Testis (tissue), 2 donors: ENCODE data around the gene UCK1.

Source experiments
- POLR2A ChIP-seq: fragments of 450-650 bp; IDR thresholded peaks from one replicate; pipeline ENCODE4 v1.6.1; 2017; ENCODE audit warnings: antibody characterized with exemption, mild to moderate bottlenecking, moderate library complexity
- TF ChIP-seq, protein P1 (sequence below), 3 experiments: fragments of 450-650 bp in 2 of 3; fragments of 200-600 bp in 1 of 3; sonication (generic) in 1 of 3; IDR thresholded peaks; one replicate each; pipeline ENCODE4 v1.5.1; 2016 to 2019; ENCODE audit warnings: antibody characterized with exemption in 3 of 3, mild to moderate bottlenecking in 2 of 3, moderate library complexity in 1 of 3

DNA sequence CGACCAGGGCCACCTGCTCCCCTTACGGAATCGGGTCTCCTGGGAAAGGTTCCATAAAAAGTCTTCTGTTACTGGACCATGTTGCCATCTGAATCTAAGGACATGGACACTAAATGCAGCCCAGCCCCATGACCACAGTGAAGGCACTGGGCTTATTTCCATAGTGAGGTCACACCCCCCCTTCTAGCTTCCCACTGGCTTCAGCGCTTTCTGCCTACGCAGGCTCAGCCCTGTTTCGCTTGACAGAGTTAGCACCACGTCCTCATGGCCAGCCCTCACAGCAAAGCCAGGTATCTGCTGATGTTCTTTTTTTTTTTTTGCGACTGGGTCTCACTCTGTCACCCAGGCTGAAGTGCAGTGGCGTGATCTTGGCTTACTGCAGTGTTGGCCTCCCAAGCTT lies 14.1 kb downstream of the UCK1 start:
- TF ChIP-seq POLR2A = no peak
- TF ChIP-seq, protein P1, sequence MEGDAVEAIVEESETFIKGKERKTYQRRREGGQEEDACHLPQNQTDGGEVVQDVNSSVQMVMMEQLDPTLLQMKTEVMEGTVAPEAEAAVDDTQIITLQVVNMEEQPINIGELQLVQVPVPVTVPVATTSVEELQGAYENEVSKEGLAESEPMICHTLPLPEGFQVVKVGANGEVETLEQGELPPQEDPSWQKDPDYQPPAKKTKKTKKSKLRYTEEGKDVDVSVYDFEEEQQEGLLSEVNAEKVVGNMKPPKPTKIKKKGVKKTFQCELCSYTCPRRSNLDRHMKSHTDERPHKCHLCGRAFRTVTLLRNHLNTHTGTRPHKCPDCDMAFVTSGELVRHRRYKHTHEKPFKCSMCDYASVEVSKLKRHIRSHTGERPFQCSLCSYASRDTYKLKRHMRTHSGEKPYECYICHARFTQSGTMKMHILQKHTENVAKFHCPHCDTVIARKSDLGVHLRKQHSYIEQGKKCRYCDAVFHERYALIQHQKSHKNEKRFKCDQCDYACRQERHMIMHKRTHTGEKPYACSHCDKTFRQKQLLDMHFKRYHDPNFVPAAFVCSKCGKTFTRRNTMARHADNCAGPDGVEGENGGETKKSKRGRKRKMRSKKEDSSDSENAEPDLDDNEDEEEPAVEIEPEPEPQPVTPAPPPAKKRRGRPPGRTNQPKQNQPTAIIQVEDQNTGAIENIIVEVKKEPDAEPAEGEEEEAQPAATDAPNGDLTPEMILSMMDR (IDR thresholded peaks at IDR 0.05) = no peak
